ENCODE results near the gene PSMD1.
"Not testable (repeated sequence)": the region's sequence is repeated elsewhere in the genome, so short reads cannot be mapped to it uniquely, and the experiment has no call there.

Gene PSMD1

DNA sequence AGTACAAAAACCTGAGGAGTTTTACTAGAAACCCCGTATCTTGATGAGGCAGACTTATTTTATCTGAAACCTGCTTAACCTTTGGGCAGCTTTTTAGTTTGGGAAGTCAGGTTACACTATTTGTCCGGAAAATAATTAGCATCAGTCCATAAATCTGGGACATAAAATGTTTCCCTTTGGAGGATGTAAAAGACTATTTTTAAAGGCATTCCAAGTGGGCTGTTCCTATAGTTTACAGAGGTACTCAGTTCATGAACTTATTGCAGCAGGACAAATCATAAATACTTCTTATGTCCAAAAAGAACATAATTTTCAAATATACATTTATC is 61.9 kb downstream of the PSMD1 start:
- DNase-seq, result no peak

GRCh38 chr2:231123362-231123898 is 66.8 kb downstream of the PSMD1 start:
- DNase-seq, result no peak

- DNase-seq, result no peak
Observed at GRCh38 chr2:231124838-231125568, 68.3 kb downstream of the PSMD1 start, which contains the start of gene HTR2B. TSS of gene HTR2B (minus strand) at chr2:231125042. CDS start at chr2:231123764, 1,278 bp downstream.

DNA sequence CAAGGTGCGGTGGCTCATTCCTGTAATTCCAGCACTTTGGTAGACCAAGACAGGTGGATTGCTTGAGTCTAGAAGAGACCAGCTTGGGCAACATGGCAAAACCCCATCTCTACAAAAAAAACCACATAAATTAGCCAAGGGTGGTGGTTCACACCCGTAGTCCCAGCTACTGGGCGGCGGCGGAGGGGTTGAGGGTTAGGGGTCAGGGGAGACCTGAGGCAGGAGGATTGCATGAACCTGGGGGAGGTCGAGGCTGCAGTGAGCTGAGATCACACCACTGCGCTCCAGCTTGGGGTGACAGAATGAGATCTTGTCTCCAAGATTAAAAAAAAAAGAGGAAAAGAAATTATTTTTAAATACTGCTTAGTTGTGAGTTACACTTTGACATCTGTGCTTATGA is 69.5 kb downstream of the PSMD1 start:
- DNase-seq, result no peak

GRCh38 chr2:231127480-231127879 is 70.8 kb downstream of the PSMD1 start:
- no peak for DNase-seq

DNA sequence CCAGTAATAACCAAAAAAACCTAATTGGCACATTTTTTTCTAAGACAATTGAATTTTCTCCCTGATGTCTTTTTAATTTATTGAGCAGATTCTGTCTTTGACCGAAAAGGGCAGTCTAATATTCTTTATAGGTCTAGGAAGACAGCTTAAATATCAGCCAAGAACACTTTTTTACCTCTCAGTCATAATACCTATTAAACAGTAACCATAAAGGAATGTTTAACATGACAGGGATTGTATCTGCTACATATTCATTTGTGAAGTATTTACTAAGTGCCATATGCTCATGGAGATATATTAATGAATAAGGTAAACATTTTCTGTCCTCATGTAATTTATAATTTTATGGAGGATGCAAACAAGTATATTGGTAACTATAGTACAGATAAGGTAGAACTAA is 71.3 kb downstream of the PSMD1 start:
- no peak for DNase-seq

DNA sequence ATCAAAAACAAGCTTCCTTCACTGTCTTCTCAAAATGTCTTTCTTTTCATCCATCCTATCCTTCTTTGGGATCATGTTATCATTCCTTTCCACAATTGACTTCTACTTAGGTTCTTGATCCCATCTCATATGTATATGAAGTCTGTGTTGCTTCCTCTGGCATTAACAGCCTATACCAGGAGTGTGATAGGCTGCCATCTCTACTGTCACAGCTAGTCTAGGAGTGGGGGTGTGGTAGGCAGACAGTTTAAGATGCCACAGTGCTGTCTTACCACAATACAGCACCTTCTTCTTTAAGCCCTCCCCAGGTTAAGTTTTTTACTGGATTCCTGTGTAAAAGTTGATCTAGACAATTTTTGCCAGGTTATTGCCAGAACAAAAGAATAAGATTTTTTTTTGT is 71.9 kb downstream of the PSMD1 start:
- no peak for DNase-seq

DNA sequence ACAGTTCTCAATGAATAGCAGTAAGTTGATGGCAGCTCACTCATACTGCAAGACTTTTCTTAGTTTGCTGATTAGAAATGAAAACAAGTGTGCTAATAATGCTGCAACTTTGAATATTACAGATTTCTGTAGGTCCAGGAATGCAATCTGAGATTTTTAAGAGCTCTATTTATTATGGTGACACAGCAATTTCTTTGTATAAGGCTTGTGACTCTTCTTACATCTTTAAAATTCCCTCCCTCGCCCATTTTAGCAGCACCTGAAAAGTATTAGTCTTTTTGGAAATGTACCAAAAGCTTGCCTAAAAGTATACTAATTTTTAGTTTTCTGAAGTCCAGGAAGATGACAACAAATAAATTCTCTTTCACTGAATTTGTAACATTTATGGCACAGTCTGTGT is 72.5 kb downstream of the PSMD1 start:
- no peak for DNase-seq

DNA sequence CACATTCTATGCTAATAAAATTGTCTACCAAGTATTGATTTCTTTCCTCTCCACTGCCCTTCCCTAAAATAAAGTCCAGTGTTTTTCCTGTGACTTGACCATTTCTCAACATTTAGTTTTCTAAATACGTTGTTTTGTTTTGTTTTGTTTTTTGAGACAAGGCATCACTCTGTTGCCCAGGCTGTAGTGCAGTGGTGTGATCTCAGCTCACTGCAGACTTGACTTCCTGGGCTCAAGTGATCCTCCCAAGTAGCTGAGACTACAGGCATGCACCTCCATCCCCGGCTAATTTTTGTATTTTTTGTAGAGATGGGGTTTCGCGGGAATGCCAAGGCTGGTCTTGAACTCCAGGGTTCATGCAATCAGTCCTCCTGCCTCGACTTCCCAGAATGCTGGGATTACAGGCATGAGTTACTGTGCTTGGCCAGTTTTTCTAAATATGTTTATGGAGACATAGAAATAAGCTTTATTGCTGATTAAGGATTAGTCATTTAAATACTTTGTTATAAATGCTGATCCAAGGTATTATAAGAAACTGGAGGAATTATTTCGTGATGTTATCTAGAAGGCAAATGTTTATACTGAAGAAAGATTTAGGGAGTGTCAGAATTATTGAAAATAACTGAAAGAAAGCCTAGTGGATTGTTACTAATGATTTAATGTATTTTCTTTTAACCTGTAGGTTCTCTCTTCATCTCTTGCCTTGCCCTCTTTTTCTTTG is 73.8 kb downstream of the PSMD1 start:
- no peak for DNase-seq

- no peak for DNase-seq
Observed at GRCh38 chr2:231132129-231132528, 75.5 kb downstream of the PSMD1 start.

DNA sequence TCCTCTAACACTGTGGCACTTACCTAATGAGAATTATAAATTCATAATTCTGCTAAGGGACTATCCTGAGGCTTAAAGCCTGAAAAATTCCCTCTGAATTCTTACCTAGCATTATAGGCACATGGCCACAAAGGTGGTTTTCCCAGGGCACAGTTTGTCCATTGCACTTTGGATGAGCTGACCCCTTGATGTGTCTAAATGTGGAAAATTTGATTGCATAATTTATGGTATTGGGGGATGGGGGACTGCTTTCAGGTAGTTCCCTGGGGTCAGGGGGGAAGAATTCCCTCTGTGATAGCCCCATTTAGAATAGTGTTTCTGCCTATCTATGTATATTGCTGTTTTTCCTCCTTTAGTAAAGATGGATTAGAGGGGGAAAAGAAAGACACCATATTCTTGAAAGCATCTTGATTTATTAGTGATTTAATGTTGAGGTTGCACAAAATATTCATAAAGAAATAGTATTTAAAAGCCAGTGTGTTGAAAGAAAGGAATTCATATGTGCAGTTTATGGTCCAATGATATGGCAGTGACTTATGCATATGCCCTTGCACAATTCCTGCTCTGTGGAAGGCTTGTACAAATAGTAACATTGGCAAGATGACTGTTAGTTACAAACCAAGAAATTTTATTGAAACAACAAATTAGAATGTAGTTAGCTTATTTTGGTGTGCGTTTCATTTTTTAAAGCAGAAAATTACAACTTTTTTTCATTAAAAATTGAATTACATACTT is 76.9 kb downstream of the PSMD1 start:
- DNase-seq, result no peak

GRCh38 chr2:231134910-231135655 is 78.4 kb downstream of the PSMD1 start:
- no peak for DNase-seq

- peak; percentile 82 for DNase-seq
Observed at GRCh38 chr2:231138699-231139098, 82.0 kb downstream of the PSMD1 start.

GRCh38 chr2:231139796-231140195 is 83.1 kb downstream of the PSMD1 start:
- DNase-seq, result no peak

GRCh38 chr2:231140808-231141207 is 84.1 kb downstream of the PSMD1 start:
- DNase-seq, result not testable (repeated sequence)

DNA sequence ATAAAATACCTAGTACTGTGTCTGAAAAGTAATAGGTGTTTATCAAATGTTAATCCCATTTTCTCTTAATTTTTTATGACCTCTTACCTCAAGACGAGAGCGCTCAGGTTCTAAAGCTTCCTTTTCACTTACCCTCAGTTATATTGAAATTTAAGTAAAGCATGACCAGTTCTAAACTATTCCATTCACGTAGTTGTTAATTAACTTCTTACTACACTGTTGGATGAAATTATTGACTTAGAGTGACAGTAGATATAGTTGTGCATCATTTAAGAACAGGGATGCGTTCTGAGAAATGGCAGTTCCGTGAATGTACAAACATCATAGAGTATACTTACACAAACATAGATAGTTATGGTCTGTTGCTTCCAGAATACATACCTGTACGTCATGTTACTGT is 88.2 kb downstream of the PSMD1 start:
- DNase-seq, result no peak

- DNase-seq, result no peak
Observed at GRCh38 chr2:231146665-231147064, 90.0 kb downstream of the PSMD1 start.

GRCh38 chr2:231152800-231153557 is 96.3 kb downstream of the PSMD1 start:
- DNase-seq, result no peak

DNA sequence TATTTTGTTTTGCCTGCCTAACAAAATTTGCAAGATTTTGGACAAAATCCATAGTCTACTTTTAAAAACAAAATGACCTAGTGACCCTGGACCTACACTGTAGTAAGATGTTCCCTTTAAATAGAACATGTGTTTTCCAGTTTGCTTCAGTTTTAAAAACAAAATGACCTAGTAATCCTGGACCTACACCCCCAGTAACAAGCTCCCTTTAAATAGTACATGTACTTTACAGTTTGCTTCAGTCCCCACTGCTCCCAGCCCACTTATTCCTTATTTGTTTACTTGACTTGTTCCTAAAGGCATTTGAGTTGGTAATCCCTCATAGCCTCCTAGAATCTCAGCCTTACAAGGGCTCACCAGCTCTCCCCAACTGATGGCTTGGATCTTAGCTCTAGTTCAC is 102.6 kb downstream of the PSMD1 start:
- DNase-seq, result no peak

- DNase-seq, result no peak
Observed at GRCh38 chr2:231160701-231161100, 104.0 kb downstream of the PSMD1 start.

DNA sequence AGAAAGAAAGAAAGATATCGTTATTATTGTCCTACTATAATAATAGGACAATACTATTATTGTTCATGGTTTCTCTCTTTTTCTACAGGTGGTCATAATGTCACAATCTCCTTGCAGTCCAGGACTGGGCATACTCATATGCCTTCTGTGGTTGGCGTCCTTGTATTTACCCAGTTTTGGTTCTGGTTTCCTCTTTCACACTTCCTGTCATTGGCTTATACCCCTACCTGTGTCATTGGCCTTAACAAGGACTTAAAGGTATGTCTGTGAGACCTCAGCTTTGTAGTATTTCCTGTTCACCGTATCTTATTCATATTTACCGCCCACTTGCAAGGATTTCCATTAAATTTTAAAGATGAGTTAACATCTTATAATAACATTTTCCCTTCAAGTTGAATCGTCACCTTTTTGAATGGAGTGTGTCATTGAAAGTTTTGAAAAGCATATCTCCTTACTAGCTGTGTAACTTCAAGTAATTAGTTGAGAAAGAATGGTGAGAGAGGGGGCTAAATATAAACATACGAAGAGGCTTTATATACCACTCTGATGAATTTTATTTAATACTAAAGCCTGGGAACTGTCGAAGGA is 104.7 kb downstream of the PSMD1 start:
- DNase-seq, result no peak

DNA sequence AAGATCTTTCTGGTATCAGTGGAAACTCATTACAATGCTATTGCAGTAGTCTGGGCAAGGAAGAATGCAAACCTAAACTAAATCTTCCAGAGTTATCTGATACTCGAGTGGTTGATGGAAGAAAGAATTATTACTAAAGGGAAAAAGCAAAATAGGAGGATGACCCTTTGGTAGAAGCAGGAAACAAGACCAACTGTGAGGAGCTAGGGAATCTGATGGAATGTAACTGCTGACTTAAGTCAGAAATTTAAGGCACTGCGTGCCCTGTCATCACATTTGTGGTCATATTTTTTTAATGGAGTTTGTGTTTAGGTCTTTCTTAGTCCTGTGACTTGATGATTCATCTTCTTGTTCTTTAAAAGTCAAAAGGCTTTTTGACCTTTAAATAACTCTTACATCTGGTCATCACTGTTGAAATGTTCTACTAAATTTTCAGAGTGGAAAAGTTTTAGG is 105.2 kb downstream of the PSMD1 start:
- DNase-seq, result no peak

All from SHP77 treated with DMSO at 0.1 percent for 48 hours (cell line).